Suprapubic skin (tissue), 4 donors: ENCODE measurements around the gene NR2F6.

Source experiments
- CTCF ChIP-seq, 2 donors: fragments of 200-600 bp in 1 of 2; fragments of 450-650 bp in 1 of 2; sonication (generic) in 1 of 2; IDR thresholded peaks; one replicate each; pipeline ENCODE4 v1.5.1; 2016 to 2019; ENCODE audit warnings: antibody characterized with exemption in 2 of 2, mild to moderate bottlenecking in 1 of 2, moderate library complexity in 1 of 2
- EP300 ChIP-seq: sonication (generic); formaldehyde crosslinking; IDR thresholded peaks from one replicate; pipeline ENCODE4 v1.6.1; 2017; ENCODE audit warnings: antibody characterized with exemption
- POLR2A ChIP-seq, 2 donors: fragments of 450-650 bp; IDR thresholded peaks; one replicate each; pipeline ENCODE4 v1.6.1; 2017; ENCODE audit warnings: antibody characterized with exemption in 2 of 2, mild to moderate bottlenecking in 2 of 2, moderate library complexity in 2 of 2
- POLR2AphosphoS5 ChIP-seq, 3 donors: sonication (generic); formaldehyde crosslinking; IDR thresholded peaks; one replicate each; pipeline ENCODE4 v1.6.1; 2017; ENCODE audit warnings: antibody characterized with exemption in 3 of 3

DNA sequence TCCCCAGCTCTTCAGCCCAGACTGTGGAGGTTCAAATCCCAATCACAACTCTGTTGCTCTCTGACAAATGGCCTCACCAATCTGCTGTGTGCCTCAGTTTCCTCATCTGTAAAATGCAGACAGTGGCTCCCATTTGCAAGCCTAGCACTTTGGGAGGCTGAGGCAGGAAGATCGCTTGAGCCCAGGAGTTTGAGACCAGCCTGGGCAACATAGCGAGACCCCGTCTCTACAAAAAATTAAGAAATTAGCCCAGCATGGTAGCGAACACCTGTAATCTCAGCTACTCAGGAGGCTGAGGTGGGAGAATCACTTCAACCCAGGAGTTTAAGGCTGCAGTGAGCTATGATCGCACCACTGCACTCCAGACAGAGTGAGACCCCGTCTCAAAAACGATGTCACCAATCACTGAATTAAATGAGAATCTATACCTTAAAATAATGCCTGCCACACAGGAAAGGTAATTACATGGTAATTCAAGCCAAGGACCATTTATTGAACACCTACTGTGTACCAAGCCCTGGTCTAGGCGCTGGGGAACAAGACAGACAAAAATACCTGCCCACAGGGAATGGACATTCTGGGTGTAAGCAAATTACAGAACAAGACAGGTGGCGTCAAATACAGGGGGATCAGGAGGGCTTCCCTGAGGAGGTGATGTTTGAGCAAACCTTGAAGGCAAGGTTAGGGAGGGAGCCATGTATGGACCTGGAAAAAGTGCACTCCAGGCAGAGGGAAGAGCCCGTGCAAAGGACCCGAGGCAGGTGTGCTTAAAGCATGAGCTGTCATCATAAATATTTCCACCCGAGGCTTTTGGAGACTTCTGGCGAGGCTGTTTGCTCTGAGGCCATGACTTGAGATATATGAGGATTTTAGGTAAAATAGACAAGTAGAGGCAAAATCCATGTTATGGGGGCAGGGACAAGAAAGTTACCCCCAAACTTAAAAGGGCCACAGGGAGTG is 7.7 kb downstream of the NR2F6 start:
- TF ChIP-seq CTCF (IDR thresholded peaks at IDR 0.05), result no peak
- no peak for TF ChIP-seq EP300
- no peak for TF ChIP-seq POLR2A (IDR thresholded peaks at IDR 0.05)
- no peak for TF ChIP-seq POLR2AphosphoS5 (IDR thresholded peaks at IDR 0.05)
